ELR (cell line): ENCODE measurements around the gene HYCC1.
"Not testable (repeated sequence)": the region's sequence is repeated elsewhere in the genome, so short reads cannot be mapped to it uniquely, and the experiment has no call there.

Experiments
- DNase-seq: peaks from one replicate; pipeline ENCODE4 v3.0.0-alpha.2; 2015; ENCODE audit warnings: low read depth

HYCC1 gene

GRCh38 chr7:22983257-22983855 lies 30.6 kb downstream of the HYCC1 start:
- DNase-seq: peak; percentile 13

- DNase-seq: peak; percentile 94
These were observed 33.5 kb downstream of the HYCC1 start for GRCh38 chr7:22980422-22980821.

- DNase-seq: peak; percentile 66
These were observed 34.1 kb downstream of the HYCC1 start for GRCh38 chr7:22979861-22980260.

GRCh38 chr7:22979251-22979650 lies 34.7 kb downstream of the HYCC1 start:
- DNase-seq: no peak

- not testable (repeated sequence) for DNase-seq
These were observed 39.3 kb downstream of the HYCC1 start for GRCh38 chr7:22974636-22975035.

- no peak for DNase-seq
These were observed 41.7 kb downstream of the HYCC1 start for GRCh38 chr7:22972207-22972606.

GRCh38 chr7:22969010-22969431 lies 44.9 kb downstream of the HYCC1 start:
- DNase-seq: no peak
